Calu3 (cell line): ENCODE data around the gene SRD5A1. TPM values are rescaled to one million over a fixed set of nuclear protein-coding genes. Genes with fewer than 3 reads are reported as not detected.

Source experiments
- BruUV-seq: library from RNA; stranded (reverse); fragments of 400-500 nt; replicated peaks from 2 replicates; lab custom pipeline; 2021; lab: Mats Ljungman, UMichigan
- CTCF ChIA-PET: fragments of 300-600 bp; sonication (Branson Sonifier 250); formaldehyde crosslinking; loops from one replicate; lab custom pipeline; 2022; ENCODE audit warnings: antibody characterized with exemption; lab: Charles Lee
- DNase-seq: peaks from one replicate; pipeline ENCODE4 v3.0.0; 2022
- H3K27ac Mint-ChIP-seq: one replicate; pipeline ENCODE4 v1.8.0; 2022; ENCODE audit warnings: mixed read lengths; ENCODE audit not compliant: unreplicated experiment
- H3K27me3 Mint-ChIP-seq: one replicate; pipeline ENCODE4 v1.8.0; 2022; ENCODE audit warnings: mixed read lengths; ENCODE audit not compliant: unreplicated experiment
- H3K36me3 Mint-ChIP-seq: one replicate; pipeline ENCODE4 v1.8.0; 2022; ENCODE audit warnings: mild to moderate bottlenecking, moderate library complexity, mixed read lengths; ENCODE audit not compliant: insufficient read depth, unreplicated experiment
- H3K4me1 Mint-ChIP-seq: one replicate; pipeline ENCODE4 v1.8.0; 2022; ENCODE audit warnings: mild to moderate bottlenecking, low read depth, mixed read lengths; ENCODE audit not compliant: unreplicated experiment
- H3K4me3 Mint-ChIP-seq: one replicate; pipeline ENCODE4 v1.8.0; 2022; ENCODE audit warnings: mild to moderate bottlenecking, low read depth, moderate library complexity, mixed read lengths; ENCODE audit not compliant: unreplicated experiment
- H3K9me3 Mint-ChIP-seq: one replicate; pipeline ENCODE4 v1.8.0; 2022; ENCODE audit warnings: low read depth, mixed read lengths; ENCODE audit not compliant: unreplicated experiment
- intact Hi-C: fragments of 100-400 bp; cut with micrococcal nuclease; formaldehyde crosslinking; loops from one replicate; pipeline ENCODE4 v1.10.0; 2022; ENCODE audit not compliant: unreplicated experiment
- total RNA-seq: library from RNA; stranded (reverse); gene quantifications from 2 replicates; pipeline ENCODE4 v1.2.3, GENCODE V29; 2022
- TF ChIP-seq, protein P1 (sequence below): fragments of 200-600 bp; IDR thresholded peaks from one replicate; pipeline ENCODE4 v1.8.0; 2022; ENCODE audit warnings: antibody characterized with exemption; ENCODE audit not compliant: unreplicated experiment

SRD5A1 gene
- total RNA-seq, 1 experiment from 2014 or later = 15.6 TPM

DNA sequence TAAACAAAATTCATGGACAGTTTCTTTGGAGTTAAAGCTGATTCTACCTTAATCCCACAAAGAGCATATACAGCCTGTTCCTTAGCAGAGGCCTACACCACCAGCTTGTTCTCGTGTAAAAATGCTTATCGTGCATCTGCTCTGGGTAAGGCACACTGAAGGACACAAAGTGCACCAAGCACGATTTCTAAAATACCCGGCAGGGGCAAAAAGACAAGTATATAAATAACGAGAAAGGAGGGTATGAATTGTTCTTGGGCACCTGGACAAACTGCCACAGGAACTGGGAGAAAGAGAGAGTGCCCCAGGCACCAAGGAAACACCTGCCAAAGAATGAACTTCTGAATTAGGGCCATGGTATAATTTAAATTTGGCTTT, 25.7 kb upstream of the SRD5A1 start:
- H3K9me3 Mint-ChIP-seq = no peaks in the 10 kb centered on the region
- CTCF ChIA-PET = no interaction called here
- peaks cover 72% of the 10 kb centered on the region for H3K36me3 Mint-ChIP-seq
- H3K4me3 Mint-ChIP-seq = no peak overlapping the region
- no peaks in the 10 kb centered on the region for H3K27me3 Mint-ChIP-seq
- BruUV-seq = no TSS peak
- no peak for DNase-seq
- intact Hi-C loops = no loop called here
- peaks cover 6% of the 10 kb centered on the region for H3K4me1 Mint-ChIP-seq
- TF ChIP-seq, protein P1, sequence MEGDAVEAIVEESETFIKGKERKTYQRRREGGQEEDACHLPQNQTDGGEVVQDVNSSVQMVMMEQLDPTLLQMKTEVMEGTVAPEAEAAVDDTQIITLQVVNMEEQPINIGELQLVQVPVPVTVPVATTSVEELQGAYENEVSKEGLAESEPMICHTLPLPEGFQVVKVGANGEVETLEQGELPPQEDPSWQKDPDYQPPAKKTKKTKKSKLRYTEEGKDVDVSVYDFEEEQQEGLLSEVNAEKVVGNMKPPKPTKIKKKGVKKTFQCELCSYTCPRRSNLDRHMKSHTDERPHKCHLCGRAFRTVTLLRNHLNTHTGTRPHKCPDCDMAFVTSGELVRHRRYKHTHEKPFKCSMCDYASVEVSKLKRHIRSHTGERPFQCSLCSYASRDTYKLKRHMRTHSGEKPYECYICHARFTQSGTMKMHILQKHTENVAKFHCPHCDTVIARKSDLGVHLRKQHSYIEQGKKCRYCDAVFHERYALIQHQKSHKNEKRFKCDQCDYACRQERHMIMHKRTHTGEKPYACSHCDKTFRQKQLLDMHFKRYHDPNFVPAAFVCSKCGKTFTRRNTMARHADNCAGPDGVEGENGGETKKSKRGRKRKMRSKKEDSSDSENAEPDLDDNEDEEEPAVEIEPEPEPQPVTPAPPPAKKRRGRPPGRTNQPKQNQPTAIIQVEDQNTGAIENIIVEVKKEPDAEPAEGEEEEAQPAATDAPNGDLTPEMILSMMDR = no peak
- no peak overlapping the region for H3K27ac Mint-ChIP-seq

- H3K27me3 Mint-ChIP-seq = no peaks in the 10 kb centered on the region
Observed at GRCh38 chr5:6608016-6608415, 25.2 kb upstream of the SRD5A1 start.

GRCh38 chr5:6611334-6612256, 21.6 kb upstream of the SRD5A1 start:
- Mint-ChIP-seq H3K36me3 (peaks cover 61% of the 10 kb centered on the region), H3K27me3 (no peaks in the 10 kb centered on the region), H3K27ac (no peak overlapping the region), H3K9me3 (no peaks in the 10 kb centered on the region), H3K4me3 (no peak overlapping the region), H3K4me1 (peaks cover 14% of the 10 kb centered on the region)
- TF ChIP-seq, protein P1 = no peak
- intact Hi-C loops = no loop called here
- BruUV-seq = no TSS peak
- no peak for DNase-seq
- CTCF ChIA-PET = no interaction called here

More at GRCh38 chr5:6608016-6608415, 25.2 kb upstream of the SRD5A1 start:
- no peak for DNase-seq
- Mint-ChIP-seq H3K4me1 (peaks cover 6% of the 10 kb centered on the region), H3K27ac (no peak overlapping the region), H3K36me3 (peaks cover 68% of the 10 kb centered on the region), H3K4me3 (no peak overlapping the region), H3K9me3 (no peaks in the 10 kb centered on the region)
- TF ChIP-seq, protein P1 = no peak
- CTCF ChIA-PET = no interaction called here
- intact Hi-C loops = no loop called here
- BruUV-seq = no TSS peak

GRCh38 chr5:6615034-6615815, 18.0 kb upstream of the SRD5A1 start:
- no TSS peak for BruUV-seq

More at GRCh38 chr5:6615034-6615815, 18.0 kb upstream of the SRD5A1 start:
- H3K4me3 Mint-ChIP-seq = no peak overlapping the region
- no peaks in the 10 kb centered on the region for H3K27me3 Mint-ChIP-seq
- H3K9me3 Mint-ChIP-seq = no peaks in the 10 kb centered on the region
- H3K4me1 Mint-ChIP-seq = peaks cover 14% of the 10 kb centered on the region
- H3K36me3 Mint-ChIP-seq = peaks cover 43% of the 10 kb centered on the region
- H3K27ac Mint-ChIP-seq = no peak overlapping the region
- TF ChIP-seq, protein P1 = no peak
- intact Hi-C loops = no loop called here
- DNase-seq = no peak
- CTCF ChIA-PET = no interaction called here
